Esophagus muscularis mucosa (tissue), 3 donors: ENCODE measurements around the gene STYX.

Experiments used
- CTCF ChIP-seq, 3 experiments: fragments of 200-600 bp in 2 of 3; fragments of 450-650 bp in 1 of 3; sonication (generic) in 2 of 3; IDR thresholded peaks; one replicate each; pipeline ENCODE4 v1.5.1; 2017 to 2019; ENCODE audit warnings: antibody characterized with exemption in 3 of 3, mild to moderate bottlenecking in 2 of 3, moderate library complexity in 1 of 3
- EP300 ChIP-seq: sonication (generic); formaldehyde crosslinking; IDR thresholded peaks from one replicate; pipeline ENCODE4 v1.6.1; 2017; ENCODE audit warnings: antibody characterized with exemption

- TF ChIP-seq CTCF (IDR thresholded peaks at IDR 0.05) (no peak), EP300 (no peak)
Observed at GRCh38 chr14:52690983-52691760, 38.8 kb upstream of the STYX start.
